Effector memory CD4-positive, alpha-beta T cell (primary cell): ENCODE measurements around the gene LAMC2.
"Not testable (repeated sequence)": the region's sequence is repeated elsewhere in the genome, so short reads cannot be mapped to it uniquely, and the experiment has no call there.

Experiments
- DNase-seq, 3 donors: peaks; one replicate each; pipeline ENCODE4 v3.0.0-alpha.2; 2020
- H3K27ac ChIP-seq: 2 replicates; pipeline ENCODE4 v1.7.0; 2013; ENCODE audit warnings: mild to moderate bottlenecking, low read length, moderate library complexity; ENCODE audit not compliant: insufficient read depth, poor library complexity, severe bottlenecking
- H3K27me3 ChIP-seq: replicated peaks from 2 replicates; pipeline ENCODE4 v1.7.0; 2013; ENCODE audit warnings: mild to moderate bottlenecking, low read length; ENCODE audit not compliant: insufficient read depth, control insufficient read depth, poor library complexity, severe bottlenecking
- H3K36me3 ChIP-seq: 2 replicates; pipeline ENCODE4 v1.7.0; 2013; ENCODE audit warnings: mild to moderate bottlenecking, low read length, moderate library complexity; ENCODE audit not compliant: control insufficient read depth, insufficient read depth
- H3K4me1 ChIP-seq: 2 replicates; pipeline ENCODE4 v1.7.0; 2013; ENCODE audit warnings: low read length, mild to moderate bottlenecking; ENCODE audit not compliant: control insufficient read depth, insufficient read depth, poor library complexity, severe bottlenecking
- H3K4me3 ChIP-seq: 2 replicates; pipeline ENCODE4 v1.7.0; 2013; ENCODE audit warnings: low read length, low read depth, mild to moderate bottlenecking; ENCODE audit not compliant: insufficient read depth, poor library complexity, severe bottlenecking
- H3K9me3 ChIP-seq: 2 replicates; pipeline ENCODE4 v1.7.0; 2013; ENCODE audit warnings: mild to moderate bottlenecking, low read length, moderate library complexity; ENCODE audit not compliant: control insufficient read depth

LAMC2 gene

GRCh38 chr1:183234660-183235476 lies 48.8 kb downstream of the LAMC2 start:
- no peaks in the 10 kb centered on the region for H3K9me3 ChIP-seq
- no peaks in the 10 kb centered on the region for H3K27me3 ChIP-seq
- H3K4me1 ChIP-seq: no peaks in the 10 kb centered on the region
- no peak overlapping the region for H3K27ac ChIP-seq
- no peak for DNase-seq
- no peaks in the 10 kb centered on the region for H3K36me3 ChIP-seq
- H3K4me3 ChIP-seq: no peak overlapping the region

GRCh38 chr1:183235503-183235902 lies 49.4 kb downstream of the LAMC2 start:
- no peaks in the 10 kb centered on the region for H3K36me3 ChIP-seq
- H3K27ac ChIP-seq: no peak overlapping the region
- no peak for DNase-seq
- H3K4me3 ChIP-seq: no peak overlapping the region
- H3K9me3 ChIP-seq: no peaks in the 10 kb centered on the region
- H3K27me3 ChIP-seq: no peaks in the 10 kb centered on the region
- no peaks in the 10 kb centered on the region for H3K4me1 ChIP-seq

GRCh38 chr1:183236158-183236725 lies 50.2 kb downstream of the LAMC2 start:
- no peak overlapping the region for H3K4me3 ChIP-seq
- H3K36me3 ChIP-seq: no peaks in the 10 kb centered on the region
- H3K9me3 ChIP-seq: no peaks in the 10 kb centered on the region
- H3K27me3 ChIP-seq: no peaks in the 10 kb centered on the region
- H3K4me1 ChIP-seq: no peaks in the 10 kb centered on the region
- no peak overlapping the region for H3K27ac ChIP-seq
- DNase-seq: no peak

GRCh38 chr1:183237046-183237445 lies 51.0 kb downstream of the LAMC2 start:
- Histone ChIP-seq H3K4me1 (no peaks in the 10 kb centered on the region), H3K9me3 (no peaks in the 10 kb centered on the region), H3K4me3 (no peak overlapping the region), H3K36me3 (no peaks in the 10 kb centered on the region), H3K27me3 (no peaks in the 10 kb centered on the region), H3K27ac (no peak overlapping the region)
- no peak for DNase-seq

GRCh38 chr1:183238071-183238470 lies 52.0 kb downstream of the LAMC2 start:
- no peak for DNase-seq
- Histone ChIP-seq H3K9me3 (no peaks in the 10 kb centered on the region), H3K4me1 (no peaks in the 10 kb centered on the region), H3K36me3 (no peaks in the 10 kb centered on the region), H3K27ac (no peak overlapping the region), H3K4me3 (no peak overlapping the region), H3K27me3 (no peaks in the 10 kb centered on the region)

- Histone ChIP-seq H3K36me3 (no peaks in the 10 kb centered on the region), H3K4me1 (no peaks in the 10 kb centered on the region), H3K27ac (no peak overlapping the region), H3K4me3 (no peak overlapping the region), H3K27me3 (no peaks in the 10 kb centered on the region), H3K9me3 (no peaks in the 10 kb centered on the region)
- DNase-seq: no peak
These were observed 53.2 kb downstream of the LAMC2 start for GRCh38 chr1:183239220-183239742.

- Histone ChIP-seq H3K9me3 (no peaks in the 10 kb centered on the region), H3K27ac (no peak overlapping the region), H3K27me3 (no peaks in the 10 kb centered on the region), H3K4me3 (no peak overlapping the region), H3K4me1 (no peaks in the 10 kb centered on the region), H3K36me3 (no peaks in the 10 kb centered on the region)
- no peak for DNase-seq
These were observed 53.9 kb downstream of the LAMC2 start for GRCh38 chr1:183239793-183240525.

- no peaks in the 10 kb centered on the region for H3K27me3 ChIP-seq
- H3K9me3 ChIP-seq: no peaks in the 10 kb centered on the region
- no peak overlapping the region for H3K27ac ChIP-seq
- H3K4me3 ChIP-seq: no peak overlapping the region
- no peak for DNase-seq
- no peaks in the 10 kb centered on the region for H3K4me1 ChIP-seq
- H3K36me3 ChIP-seq: no peaks in the 10 kb centered on the region
These were observed 54.4 kb downstream of the LAMC2 start for GRCh38 chr1:183240526-183240825.

GRCh38 chr1:183240853-183241252 lies 54.8 kb downstream of the LAMC2 start:
- not testable (repeated sequence) for H3K36me3 ChIP-seq, DNase-seq, H3K9me3 ChIP-seq, H3K27me3 ChIP-seq, H3K4me3 ChIP-seq, H3K27ac ChIP-seq, H3K4me1 ChIP-seq

GRCh38 chr1:183241471-183241870 lies 55.4 kb downstream of the LAMC2 start:
- DNase-seq: no peak
- Histone ChIP-seq H3K4me1 (no peaks in the 10 kb centered on the region), H3K27me3 (no peaks in the 10 kb centered on the region), H3K27ac (no peak overlapping the region), H3K9me3 (no peaks in the 10 kb centered on the region), H3K4me3 (no peak overlapping the region), H3K36me3 (no peaks in the 10 kb centered on the region)
